Suprapubic skin (tissue), 4 donors: ENCODE measurements around the gene ABLIM2.

Source experiments
- CTCF ChIP-seq, 2 donors: fragments of 200-600 bp in 1 of 2; fragments of 450-650 bp in 1 of 2; sonication (generic) in 1 of 2; IDR thresholded peaks; one replicate each; pipeline ENCODE4 v1.5.1; 2016 to 2019; ENCODE audit warnings: antibody characterized with exemption in 2 of 2, mild to moderate bottlenecking in 1 of 2, moderate library complexity in 1 of 2
- POLR2A ChIP-seq, 2 donors: fragments of 450-650 bp; IDR thresholded peaks; one replicate each; pipeline ENCODE4 v1.6.1; 2017; ENCODE audit warnings: antibody characterized with exemption in 2 of 2, mild to moderate bottlenecking in 2 of 2, moderate library complexity in 2 of 2
- POLR2AphosphoS5 ChIP-seq, 3 donors: sonication (generic); formaldehyde crosslinking; IDR thresholded peaks; one replicate each; pipeline ENCODE4 v1.6.1; 2017; ENCODE audit warnings: antibody characterized with exemption in 3 of 3

- no peak for TF ChIP-seq POLR2A (IDR thresholded peaks at IDR 0.05)
- no peak for TF ChIP-seq CTCF (IDR thresholded peaks at IDR 0.05)
- no peak for TF ChIP-seq POLR2AphosphoS5 (IDR thresholded peaks at IDR 0.05)
Observed at GRCh38 chr4:8083086-8083825, 75.4 kb downstream of the ABLIM2 start.
